Fibroblast of skin of abdomen (primary cell): ENCODE results near the gene KLF7.

Source experiments
- DNase-seq: peaks from one replicate; pipeline ENCODE4 v3.0.0-alpha.2; 2013

KLF7 gene

DNA sequence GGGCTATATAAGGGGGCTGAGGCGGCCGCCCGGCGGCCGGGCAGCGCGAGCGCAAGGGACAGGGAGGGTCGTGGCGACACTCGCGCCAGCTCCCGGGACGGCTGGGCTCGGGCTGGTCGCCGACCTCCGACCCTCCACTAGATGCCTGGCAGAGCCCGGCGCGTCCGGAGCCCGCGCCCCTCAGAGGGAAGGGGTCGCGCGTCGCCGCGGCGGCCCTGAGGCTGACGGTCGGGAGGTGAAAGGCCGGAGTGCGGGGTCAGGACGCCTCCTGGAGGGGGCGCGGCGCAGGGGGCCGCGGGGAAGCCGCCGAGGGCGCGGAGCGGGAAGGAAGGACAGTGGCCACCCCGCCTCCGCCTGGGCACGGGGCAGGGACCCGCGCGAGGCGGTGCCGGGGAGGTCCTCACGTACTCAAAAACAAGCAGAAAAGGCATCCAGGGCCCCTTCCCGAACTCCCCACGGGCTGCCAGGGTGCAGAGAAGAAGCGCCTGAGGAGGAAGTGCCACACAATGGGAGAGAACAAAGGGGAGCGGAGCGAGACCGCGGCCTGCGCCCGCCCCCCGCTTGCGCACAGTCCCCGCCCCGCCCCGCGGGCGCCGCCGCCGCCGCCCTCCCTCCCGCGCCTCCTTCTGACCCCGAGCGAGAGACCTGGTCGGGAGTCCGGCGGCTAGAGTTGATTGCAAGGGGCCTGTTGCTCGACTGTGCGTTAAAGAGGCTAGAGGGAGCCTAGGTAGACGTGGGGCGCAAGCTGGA is 776 bp upstream of the KLF7 start:
- peak; percentile 91 for DNase-seq

DNA sequence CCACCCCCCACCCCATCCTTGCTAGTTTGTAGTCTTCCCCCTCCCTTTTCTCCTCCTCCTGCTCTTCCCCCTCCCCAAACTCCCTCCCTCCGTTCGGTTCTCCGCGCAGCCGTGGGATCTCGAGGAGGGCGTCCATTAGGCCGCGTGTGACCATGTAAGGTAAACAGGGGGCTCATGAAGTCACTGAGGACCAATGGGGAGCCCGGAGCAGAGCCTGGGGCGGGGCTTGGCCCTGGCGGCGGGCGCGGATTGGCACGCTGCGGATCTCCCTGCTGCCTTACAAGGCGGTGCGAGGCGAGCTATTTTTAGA is 246 bp upstream of the KLF7 start:
- peak; percentile 100 for DNase-seq

DNA sequence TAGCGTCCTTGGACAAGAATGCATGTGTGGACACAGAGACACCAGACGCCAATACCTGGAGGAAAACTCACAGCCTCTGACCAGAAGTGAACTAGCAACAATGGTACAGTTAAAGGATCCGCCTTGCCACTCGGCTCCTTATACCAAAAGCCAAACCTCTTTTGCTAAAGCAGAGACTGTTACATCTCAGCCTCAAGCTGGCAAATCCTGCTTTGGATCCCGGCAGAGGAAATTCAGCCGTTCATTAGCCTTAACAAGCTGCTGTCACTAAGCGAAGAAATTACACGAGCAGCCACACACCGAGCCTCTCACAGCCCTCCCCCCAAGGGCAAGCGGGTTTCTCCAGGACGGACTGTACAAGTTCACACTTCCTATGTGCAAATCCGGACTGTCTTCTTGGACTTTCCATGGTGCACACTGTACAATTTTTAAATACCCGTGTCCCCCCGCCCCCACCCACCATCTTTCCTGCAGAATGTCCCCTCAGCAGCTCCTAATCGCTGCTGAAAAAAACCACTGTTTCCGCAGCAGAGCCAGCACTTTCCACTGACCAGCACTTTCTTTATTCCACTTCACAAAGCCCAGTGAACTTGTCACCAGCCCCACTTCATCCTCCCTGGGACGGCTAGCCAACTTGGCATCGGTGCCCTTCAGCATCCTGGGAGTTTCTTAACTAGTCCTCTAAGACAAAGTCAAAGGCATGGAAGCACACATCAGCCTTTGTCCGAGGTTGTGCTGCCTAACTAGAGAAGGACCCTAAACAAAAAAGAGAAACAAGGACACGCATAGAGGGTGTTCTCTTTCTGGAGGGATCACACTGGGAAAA is 1.5 kb downstream of the KLF7 start:
- DNase-seq, result peak; percentile 66

DNA sequence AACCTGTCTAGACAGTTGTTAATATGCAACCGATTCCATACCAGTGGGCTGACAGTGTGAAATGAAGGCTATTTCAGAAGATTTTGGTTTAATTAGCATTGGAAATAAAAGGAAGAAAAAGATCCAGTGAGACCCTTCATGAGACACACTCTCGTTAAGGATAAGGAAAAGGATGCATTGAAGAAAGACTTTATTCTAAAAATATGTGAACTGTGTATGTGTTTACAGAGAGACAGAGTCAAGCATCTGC is 2.1 kb downstream of the KLF7 start:
- no peak for DNase-seq

DNA sequence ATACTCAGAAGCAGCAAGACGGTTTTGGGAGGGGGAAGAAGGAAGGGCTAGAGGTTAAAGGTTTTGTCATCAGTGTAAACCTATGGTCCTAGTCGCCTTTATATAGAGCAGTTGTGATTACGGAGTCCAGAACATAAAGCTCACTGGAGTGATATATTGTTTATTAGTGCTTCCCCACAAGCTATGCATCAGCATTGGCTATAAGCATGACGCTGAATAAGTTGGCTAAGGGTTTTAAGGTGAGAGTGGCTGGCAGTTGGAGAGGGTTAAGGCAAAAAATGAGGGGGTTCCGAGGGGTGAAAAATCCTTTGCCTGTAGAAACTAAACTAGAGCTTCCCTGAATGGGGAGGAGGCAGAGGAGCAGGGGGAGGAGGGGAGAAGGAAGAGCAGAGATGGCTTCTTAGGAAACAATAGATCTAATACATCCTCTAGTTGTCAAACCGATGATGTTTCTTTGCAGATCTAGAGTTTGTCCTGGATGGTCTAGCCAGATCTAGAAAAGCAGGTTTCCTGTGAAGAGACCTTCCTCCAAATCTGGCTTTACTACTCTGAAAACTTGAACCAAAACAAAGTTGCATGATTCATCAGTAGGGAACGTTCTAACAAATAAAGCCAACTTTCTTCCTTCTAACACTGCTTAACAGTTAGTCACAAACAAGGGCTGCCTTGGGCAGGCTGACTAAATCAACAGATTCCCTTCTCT is 2.5 kb downstream of the KLF7 start:
- DNase-seq, result peak; percentile 91

DNA sequence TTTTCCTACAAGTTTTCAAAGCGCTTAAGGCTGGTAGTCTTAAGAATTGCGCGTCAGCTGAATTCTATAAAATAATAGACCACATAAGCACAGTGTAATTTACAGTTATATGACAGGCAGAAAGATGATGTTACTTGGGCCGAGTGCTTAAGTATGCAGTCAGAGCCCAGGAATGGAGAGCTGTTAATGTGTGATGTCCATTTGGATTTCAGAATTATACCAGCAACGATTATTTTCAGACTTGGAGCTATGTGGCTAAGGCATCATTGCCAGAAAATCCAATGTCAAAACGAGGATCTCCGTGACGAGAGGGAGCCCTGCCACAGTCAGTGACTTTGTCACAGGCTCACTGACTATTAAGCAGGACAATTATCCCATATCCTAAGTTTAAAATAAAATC is 3.4 kb downstream of the KLF7 start:
- DNase-seq, result peak; percentile 85

DNA sequence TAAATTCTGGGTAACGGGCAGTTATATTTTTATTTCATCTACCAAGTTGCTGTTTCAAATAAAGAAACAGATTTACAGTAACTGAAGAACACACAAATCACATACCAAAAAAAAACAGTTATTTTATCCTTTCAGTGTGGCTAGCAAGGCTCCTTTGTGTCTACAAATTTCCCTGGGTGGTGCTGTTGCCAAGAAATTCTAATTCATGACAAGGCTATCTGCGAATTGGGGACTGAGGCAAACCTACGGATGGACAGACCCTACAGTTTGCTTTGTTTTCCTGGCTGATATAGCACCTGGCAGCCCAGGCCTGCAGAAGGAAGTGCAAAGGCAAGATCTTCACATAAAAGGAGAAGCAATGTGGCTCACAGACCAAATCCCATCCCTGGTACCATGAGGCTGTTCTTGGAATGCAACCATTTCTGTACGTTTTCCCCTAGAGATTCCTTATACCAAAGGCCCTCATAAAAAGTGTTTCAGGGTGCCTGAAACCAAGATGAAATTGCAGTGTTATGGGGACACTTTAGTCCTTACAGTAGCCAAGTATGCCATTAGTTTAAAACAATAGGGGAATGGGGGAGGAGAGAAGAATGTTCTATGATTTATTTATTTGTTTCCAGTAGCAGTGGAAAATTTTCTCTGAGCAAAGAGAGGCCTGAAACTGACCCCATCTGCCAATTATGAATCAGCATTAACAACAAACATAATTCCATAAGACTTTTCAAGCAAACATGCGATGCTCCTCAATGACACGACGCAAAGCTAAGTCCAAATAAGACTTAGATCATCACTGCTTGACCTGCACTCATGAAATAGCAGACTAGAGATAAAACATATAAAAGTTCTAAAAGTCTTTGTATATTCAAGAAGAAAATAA is 4.3 kb downstream of the KLF7 start:
- DNase-seq, result no peak

DNA sequence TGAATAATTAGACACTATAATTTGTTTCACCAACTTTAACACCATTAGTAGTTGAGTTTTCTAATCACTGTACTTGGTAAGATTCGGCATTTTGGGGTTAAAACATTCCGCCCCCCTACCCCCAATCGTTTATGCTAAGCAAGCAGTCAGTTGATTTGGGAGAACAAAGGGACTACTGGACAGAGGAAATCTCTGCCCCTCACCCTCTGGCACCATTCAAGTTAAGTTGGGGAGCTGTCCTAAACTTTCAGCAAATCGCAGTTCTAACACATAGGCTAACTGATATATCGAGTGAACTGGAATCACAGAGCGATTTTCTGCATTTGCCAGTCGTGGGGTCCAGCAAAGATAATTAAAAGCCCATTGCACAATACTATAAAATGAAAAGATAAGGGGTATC is 5.6 kb downstream of the KLF7 start:
- no peak for DNase-seq

DNA sequence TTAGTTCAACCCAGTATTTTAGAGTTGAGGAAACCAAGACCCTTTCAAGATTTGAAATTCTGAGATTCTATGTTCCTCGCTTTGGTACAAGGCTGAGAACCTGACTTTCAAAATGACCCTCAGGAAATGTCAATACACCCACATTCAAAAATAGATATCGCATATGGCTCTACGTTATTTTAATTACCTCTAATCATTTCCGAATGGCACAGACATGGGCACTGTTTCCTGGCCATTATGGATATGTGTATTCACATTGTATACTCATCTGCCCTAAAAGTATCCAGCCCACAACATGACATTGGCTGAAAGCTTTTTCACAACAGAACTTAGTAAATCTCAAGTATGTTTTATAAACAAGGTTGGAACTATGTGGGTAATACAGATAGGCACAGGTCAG is 6.7 kb downstream of the KLF7 start:
- no peak for DNase-seq

DNA sequence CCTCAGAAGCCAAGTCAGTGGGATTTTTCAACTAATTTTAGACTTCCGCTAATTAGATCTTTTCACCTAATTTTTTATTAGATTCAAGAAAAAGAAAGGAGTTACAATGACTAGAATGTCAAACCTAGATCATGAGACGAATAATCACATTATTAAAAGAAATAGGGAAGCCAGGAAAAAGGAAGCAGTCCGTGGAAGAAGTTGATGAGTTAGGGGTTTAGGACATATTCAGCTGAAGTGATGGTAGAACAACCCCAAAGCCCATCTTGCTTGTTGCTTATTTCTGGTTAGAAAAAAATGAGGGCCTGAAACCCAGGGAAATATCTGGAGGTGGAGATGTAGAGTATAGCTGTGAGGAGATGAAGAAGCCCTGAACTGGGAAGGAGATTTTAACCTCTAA is 8.0 kb downstream of the KLF7 start:
- no peak for DNase-seq

DNA sequence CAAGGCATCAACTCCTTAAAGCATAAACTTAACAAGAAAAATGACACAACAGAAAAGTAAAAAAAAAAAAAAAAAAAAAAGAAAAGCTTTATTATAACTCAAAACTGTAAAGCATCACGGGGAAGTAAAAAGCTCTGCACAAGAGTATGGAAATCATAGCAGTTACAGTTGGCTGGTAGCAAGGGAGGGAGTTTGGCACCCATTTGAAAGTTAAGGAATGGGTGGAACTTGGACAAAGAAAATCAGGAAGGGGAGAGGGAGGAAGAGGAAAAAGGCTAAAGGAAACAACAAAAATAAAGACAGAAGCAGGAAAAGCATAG is 8.6 kb downstream of the KLF7 start:
- DNase-seq, result no peak

DNA sequence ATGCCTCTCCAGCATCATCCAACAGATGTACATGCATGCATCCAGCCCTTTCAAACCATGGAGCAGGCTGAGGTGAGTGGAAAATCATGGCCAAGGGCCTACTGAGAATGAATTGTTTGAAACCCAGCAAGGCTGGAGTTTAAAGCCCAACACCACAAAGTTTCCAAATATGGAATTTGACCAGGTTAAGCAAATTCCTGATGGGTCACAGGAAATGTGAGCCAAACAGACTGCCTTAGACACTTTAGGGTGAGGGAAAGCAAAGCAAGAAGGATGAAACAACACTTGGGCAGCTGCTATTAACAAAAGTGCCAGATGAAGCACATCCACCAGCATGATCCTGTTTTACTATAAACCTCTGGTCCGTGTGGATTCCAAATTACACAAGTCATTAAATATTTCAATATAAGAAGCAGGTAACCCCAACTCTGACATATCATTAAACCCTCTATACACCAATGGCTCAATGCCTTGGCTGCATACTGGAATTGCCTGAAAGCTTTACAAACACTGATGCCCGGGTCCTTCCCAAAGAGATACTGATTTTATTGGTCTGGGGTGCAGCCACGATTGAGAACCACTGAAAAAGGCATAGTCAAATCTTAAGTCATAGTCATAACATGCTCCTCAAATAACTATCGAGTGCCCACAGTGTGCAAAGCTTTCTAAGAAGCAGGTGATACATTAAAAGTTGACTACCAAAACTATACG is 9.1 kb downstream of the KLF7 start:
- DNase-seq, result no peak

DNA sequence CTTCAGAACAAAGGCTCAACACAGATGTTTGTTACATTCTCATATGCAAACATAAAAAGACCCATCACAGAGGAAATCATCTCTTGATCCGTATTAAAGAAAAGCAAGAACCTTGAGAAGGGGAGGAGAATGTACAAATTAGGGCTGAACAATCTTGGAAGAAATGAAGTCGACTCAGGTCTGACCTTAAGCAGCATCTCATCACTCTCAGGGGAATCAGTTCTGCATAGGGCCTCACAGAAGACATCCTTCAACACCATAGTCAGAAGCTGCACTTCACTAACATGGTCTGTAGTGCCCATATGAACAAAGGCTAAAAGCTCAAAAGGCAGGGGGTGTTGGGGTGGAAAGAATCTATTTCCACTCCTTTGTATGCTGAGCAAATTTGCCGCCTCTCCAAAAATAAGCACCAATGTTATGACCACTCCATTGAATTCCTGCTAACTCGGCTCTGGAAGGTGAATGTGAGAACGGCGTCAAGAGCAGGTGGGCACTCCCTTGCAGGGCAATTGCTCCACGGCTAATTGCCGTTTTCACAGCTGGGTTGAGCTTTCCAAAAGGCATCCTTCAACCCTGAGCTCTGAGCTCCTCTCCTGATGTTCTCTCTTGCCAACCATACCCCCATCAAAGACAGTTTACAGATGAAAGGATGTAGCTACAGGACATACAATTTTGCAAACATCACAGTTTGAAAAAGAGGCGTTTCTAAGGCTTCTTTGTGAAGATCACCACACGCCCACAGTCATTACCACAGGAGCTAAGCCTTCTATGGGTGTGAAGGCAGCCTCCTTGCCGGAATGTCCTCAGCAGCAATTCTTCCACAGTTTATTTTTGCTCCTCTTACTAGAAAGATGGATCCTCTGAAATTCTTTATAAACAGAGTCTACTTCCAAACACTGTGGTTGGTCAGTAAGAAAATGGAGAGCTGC is 10.0 kb downstream of the KLF7 start:
- no peak for DNase-seq

DNA sequence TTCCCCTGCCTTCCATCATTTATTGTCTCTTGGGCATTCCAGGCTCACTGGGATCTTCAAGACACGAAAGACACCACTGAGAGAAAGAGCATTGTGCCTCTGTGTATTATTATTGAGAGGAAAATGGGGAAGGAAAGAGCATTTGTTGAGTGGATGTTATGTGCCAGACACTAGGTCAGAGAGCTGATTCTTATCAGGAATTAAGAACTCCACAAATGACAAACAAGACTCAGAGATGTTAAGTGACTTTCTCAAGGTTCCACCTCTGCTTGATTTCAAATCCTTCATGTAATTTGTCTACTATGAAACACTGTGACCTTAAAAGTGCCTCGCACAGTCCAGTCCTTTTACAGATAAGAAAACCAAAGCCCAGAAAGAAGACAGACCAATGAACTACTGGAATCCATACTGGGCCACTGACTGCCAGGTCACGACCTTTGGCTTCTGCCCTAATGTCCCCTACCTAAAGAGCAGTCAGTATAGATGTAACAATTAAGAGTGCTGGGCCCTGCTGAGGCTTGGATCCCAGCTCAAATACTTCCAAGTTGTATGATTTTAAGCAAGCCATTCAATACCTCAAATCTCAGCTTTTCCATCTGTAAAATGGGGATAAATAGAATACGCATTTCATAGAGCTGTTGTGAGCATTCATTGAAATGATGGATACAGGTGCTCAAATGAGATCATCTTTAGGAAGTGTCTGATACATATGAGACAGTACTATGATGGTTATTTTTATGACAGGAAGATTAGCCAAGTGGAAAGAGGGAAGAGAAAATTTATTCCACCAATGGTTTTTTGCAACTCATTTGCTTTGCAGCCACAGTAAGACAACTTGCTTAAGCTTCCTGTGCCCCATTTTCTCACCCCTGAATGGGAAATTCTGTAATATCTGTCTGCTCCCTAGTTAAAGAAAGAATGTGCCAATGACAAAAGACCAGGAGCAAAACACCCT is 10.9 kb downstream of the KLF7 start:
- DNase-seq, result no peak

DNA sequence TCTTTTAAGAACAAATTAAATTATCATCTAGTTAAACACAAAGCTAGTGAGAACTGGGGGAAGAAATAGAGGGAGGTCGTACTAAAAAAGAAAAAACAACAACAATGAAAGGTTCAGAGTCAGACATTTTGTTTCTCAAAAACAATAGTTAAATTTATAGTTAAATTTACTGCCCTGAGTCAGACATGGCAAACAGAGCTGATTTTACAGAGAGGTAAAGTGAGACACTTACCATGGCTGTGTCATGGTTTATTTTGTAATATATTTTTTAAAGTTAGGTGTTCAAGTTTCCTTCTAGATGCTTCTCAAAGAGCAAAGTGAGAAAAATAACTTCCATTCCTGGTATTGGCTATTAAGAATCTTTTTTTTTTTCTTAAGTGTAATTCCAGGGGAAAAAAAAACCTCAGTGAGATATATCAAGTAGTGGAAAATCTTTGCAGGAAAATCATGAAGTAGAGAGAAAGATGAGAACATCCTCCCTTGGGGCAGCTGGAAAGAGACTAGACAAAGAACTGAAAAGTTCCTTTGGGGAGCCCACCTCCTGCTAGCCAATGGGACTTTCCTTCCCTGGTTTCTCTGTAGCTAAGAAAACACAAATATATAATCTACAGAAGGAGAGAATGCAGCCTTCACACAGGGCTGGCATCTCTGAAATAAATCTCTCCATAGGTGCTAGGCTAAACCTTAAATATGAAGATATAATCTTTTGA is 12.3 kb downstream of the KLF7 start:
- no peak for DNase-seq

DNA sequence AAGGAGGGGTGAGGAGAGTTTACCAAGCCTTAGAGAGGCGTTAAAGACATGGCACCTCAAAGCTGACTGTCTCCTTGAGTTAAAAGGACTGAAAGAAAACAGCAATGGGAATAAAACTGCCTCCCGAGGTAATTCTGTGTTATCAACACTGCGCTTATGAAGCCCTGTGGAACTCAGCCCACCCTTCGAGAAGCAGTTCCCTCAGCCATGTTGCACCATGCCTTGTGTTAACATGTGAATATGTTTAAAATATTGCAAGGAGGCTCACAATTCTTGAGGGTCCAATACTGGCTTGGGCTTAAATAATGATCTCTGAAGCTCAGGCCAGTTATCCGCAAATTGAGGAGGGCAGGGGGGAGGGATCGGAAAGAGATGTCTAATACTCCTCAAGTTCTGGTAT is 14.7 kb downstream of the KLF7 start:
- DNase-seq, result no peak

DNA sequence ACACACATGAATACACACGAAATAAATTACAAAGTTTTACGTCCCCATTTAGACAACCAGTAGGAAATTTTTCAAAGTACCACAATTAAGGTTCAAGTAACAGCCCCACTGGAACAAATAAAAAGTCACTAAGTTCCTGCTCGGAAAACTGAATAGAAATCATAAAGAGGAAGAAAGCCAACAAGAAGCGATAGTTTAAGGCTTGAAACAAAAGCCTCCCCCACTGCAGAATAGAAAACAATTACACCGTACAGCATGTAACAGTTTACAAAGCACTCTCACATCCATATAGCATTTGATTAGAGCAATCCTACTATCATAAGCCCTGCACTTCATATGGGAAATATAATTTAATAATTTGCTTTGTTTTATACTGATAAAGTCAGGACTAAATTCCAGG is 15.5 kb downstream of the KLF7 start:
- no peak for DNase-seq

DNA sequence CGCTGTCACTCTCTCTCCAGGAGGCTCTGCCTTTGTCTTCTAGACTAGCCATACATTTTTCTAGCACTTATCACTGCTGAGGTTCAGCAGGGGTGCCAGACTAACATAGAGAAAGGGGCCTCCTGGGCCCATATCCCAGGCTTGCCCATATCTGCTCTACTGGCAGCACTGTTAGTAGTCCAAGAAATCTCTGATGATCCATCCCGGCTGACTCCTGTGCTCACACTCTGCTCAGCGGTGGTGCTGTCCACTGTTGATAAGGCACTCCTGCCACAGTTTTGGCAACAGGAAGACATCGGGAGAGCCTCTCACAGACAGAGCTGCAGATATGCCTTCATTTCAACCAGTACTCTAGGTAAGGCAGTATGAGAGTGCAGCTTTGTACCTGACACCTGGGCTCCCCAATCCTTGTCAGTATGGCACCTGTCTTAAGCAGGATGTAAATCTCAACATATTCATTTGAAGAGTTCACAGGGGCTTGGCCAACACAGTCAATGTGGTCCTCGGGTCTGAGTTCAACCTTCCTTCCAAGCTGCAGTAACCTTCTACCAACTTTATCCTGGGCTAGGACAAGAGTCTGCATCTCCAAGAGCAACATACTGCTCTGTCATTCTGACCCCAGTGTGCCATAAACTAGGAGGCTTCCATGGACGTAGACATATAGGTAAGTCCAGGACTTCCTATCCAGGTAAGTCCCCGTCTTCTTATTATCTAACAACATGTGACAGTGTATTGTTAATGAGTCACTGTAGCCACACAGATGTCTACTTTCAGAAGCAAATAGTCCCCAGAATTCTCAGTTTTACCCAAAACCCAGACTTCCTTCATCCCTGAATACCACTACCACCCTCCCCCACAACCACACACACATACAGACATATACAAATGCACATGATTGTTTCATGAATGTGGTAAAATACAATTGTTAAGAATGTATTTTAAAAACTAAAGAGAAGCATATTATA is 16.2 kb downstream of the KLF7 start:
- peak; percentile 47 for DNase-seq
